Vagina (tissue), 2 donors: ENCODE measurements around the gene DCUN1D4. TPM values are rescaled to one million over a fixed set of nuclear protein-coding genes. Genes with fewer than 3 reads are reported as not detected.

ENCODE experiments used
- DNase-seq, 2 donors: peaks; one replicate each; pipeline ENCODE4 v3.0.0-alpha.2; 2017; ENCODE audit errors: extremely low spot score in 2 of 2
- H3K27ac ChIP-seq: fragments of 200-600 bp; sonication (generic); one replicate; pipeline ENCODE4 v1.5.1; 2019
- H3K27me3 ChIP-seq: fragments of 200-600 bp; sonication (generic); one replicate; pipeline ENCODE4 v1.5.1; 2019
- H3K36me3 ChIP-seq, 2 donors: fragments of 200-600 bp; sonication (generic); one replicate each; pipeline ENCODE4 v1.5.1; 2017 to 2019
- H3K4me1 ChIP-seq: fragments of 200-600 bp; sonication (generic); one replicate; pipeline ENCODE4 v1.5.1; 2019
- H3K4me3 ChIP-seq, 2 donors: fragments of 200-600 bp; sonication (generic); 1 replicate in 1 of 2; 2 replicates in 1 of 2; pipeline ENCODE4 v1.5.1; 2016 to 2019
- H3K9me3 ChIP-seq: fragments of 200-600 bp; sonication (generic); one replicate; pipeline ENCODE4 v1.5.1; 2019
- CTCF ChIP-seq, 3 experiments: fragments of 450-650 bp in 2 of 3; fragments of 200-600 bp in 1 of 3; sonication (generic) in 1 of 3; IDR thresholded peaks; one replicate each; pipeline ENCODE4 v1.5.1; 2017 to 2019; ENCODE audit warnings: antibody characterized with exemption in 3 of 3, mild to moderate bottlenecking in 2 of 3, moderate library complexity in 2 of 3
- POLR2A ChIP-seq, 2 donors: fragments of 450-650 bp; IDR thresholded peaks; one replicate each; pipeline ENCODE4 v1.6.1; 2017; ENCODE audit warnings: antibody characterized with exemption in 2 of 2, mild to moderate bottlenecking in 2 of 2, moderate library complexity in 2 of 2
- POLR2AphosphoS5 ChIP-seq, 2 donors: sonication (generic); formaldehyde crosslinking; IDR thresholded peaks; one replicate each; pipeline ENCODE4 v1.9.0; 2017; ENCODE audit warnings: antibody characterized with exemption in 2 of 2, mild to moderate bottlenecking in 2 of 2, low read depth in 1 of 2; ENCODE audit not compliant: insufficient read depth in 1 of 2
- intact Hi-C: fragments of 100-400 bp; cut with DNase I; formaldehyde crosslinking; loops from one replicate; pipeline ENCODE4 v1.15.1; 2023
- total RNA-seq: library from RNA; depleted of rRNA; stranded (reverse); fragments of >200 nt; gene quantifications from one replicate; pipeline ENCODE4 v1.2.3, GENCODE V29; 2016

DCUN1D4 gene
- total RNA-seq, 1 donor from 2014 or later, result 47.4 TPM

- DNase-seq, result no peak
- Histone ChIP-seq H3K27me3 (no peaks in the 10 kb centered on the region), H3K4me1 (no peaks in the 10 kb centered on the region), H3K36me3 (no peaks in the 10 kb centered on the region), H3K27ac (no peak overlapping the region), H3K4me3 (no peak overlapping the region), H3K9me3 (no peaks in the 10 kb centered on the region)
- intact Hi-C loops, result no loop called here
- no peak for TF ChIP-seq POLR2A (IDR thresholded peaks at IDR 0.05)
- TF ChIP-seq CTCF (IDR thresholded peaks at IDR 0.05), result no peak
- no peak for TF ChIP-seq POLR2AphosphoS5 (IDR thresholded peaks at IDR 0.05; ENCODE audit: insufficient read depth in 1 of 2, low read depth in 1 of 2)
These were observed 99.9 kb downstream of the DCUN1D4 start for GRCh38 chr4:51942833-51943215.

GRCh38 chr4:51943221-51943620 is 100.3 kb downstream of the DCUN1D4 start:
- no peaks in the 10 kb centered on the region for H3K36me3 ChIP-seq
- no peak overlapping the region for H3K4me3 ChIP-seq
- DNase-seq, result no peak
- intact Hi-C loops, result no loop called here
- H3K27ac ChIP-seq, result no peak overlapping the region
- no peaks in the 10 kb centered on the region for H3K27me3 ChIP-seq
- H3K4me1 ChIP-seq, result no peaks in the 10 kb centered on the region
- H3K9me3 ChIP-seq, result no peaks in the 10 kb centered on the region
- TF ChIP-seq CTCF (IDR thresholded peaks at IDR 0.05) (no peak), POLR2A (IDR thresholded peaks at IDR 0.05) (no peak), POLR2AphosphoS5 (IDR thresholded peaks at IDR 0.05; ENCODE audit: insufficient read depth in 1 of 2, low read depth in 1 of 2) (no peak)

- intact Hi-C loops, result no loop called here
- DNase-seq, result no peak
- Histone ChIP-seq H3K4me3 (no peak overlapping the region), H3K36me3 (no peaks in the 10 kb centered on the region), H3K4me1 (no peaks in the 10 kb centered on the region), H3K9me3 (no peaks in the 10 kb centered on the region), H3K27ac (no peak overlapping the region), H3K27me3 (no peaks in the 10 kb centered on the region)
- TF ChIP-seq CTCF (IDR thresholded peaks at IDR 0.05) (no peak), POLR2AphosphoS5 (IDR thresholded peaks at IDR 0.05; ENCODE audit: insufficient read depth in 1 of 2, low read depth in 1 of 2) (no peak), POLR2A (IDR thresholded peaks at IDR 0.05) (no peak)
These were observed 115.4 kb downstream of the DCUN1D4 start for GRCh38 chr4:51958199-51958968.

DNA sequence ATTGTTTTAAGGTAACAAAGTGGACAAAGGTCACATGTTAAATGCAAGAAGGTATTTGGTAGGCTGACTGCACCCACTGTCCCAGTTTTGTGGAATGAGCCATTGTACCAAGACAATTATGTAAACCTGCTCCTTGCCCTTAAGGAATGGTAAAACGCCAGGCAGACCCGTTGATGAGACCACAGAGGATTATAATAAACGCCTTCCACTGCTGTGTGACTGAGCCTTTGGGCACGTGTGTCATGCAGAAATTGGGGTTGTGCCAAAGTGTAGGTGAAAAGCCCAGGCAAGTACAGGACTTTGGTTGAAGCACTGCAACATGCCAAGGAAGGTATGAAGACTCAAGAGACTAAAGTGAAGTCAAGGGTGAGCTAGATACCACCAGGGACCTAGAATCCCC is 117.5 kb downstream of the DCUN1D4 start:
- Histone ChIP-seq H3K27me3 (no peaks in the 10 kb centered on the region), H3K9me3 (no peaks in the 10 kb centered on the region), H3K36me3 (no peaks in the 10 kb centered on the region), H3K27ac (no peak overlapping the region), H3K4me3 (no peak overlapping the region), H3K4me1 (no peaks in the 10 kb centered on the region)
- no peak for DNase-seq
- TF ChIP-seq POLR2A (IDR thresholded peaks at IDR 0.05) (no peak), POLR2AphosphoS5 (IDR thresholded peaks at IDR 0.05; ENCODE audit: insufficient read depth in 1 of 2, low read depth in 1 of 2) (no peak), CTCF (IDR thresholded peaks at IDR 0.05) (no peak)
- intact Hi-C loops, result no loop called here

DNA sequence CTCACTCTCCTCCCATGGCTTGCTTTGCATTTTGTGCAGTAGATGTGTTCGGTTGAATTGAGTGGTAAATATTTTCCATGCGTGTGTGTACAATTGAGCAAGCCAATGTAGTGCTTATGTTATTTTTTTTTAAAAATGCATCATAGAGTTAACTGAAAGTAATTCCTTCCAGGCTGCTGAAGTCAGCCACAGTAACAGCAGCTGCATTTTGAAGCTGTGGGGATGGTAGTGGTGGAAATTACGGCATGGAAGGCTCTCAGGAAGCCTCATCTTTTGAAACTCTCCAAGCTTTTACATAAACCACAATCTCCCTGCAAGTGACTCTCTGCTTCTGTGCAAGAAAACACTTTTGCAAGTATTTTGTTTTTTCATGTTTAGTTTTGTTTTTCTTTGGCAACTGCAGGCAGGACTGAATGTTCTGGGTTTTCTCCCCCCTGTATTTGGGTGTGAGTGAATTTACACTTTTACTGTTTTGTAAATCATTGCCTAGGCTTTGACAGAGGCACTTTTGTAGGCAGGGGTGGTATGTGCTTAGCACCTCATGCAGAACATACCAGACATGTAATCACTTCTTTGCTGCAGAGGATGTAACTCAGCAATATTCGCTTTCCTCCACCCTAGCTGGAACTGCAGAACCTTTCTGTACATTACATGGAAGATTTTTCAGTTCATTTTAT is 121.0 kb downstream of the DCUN1D4 start:
- Histone ChIP-seq H3K36me3 (no peaks in the 10 kb centered on the region), H3K27ac (no peak overlapping the region), H3K4me1 (no peaks in the 10 kb centered on the region), H3K9me3 (no peaks in the 10 kb centered on the region), H3K4me3 (no peak overlapping the region), H3K27me3 (no peaks in the 10 kb centered on the region)
- no peak for DNase-seq
- intact Hi-C loops, result no loop called here
- TF ChIP-seq CTCF (IDR thresholded peaks at IDR 0.05) (no peak), POLR2A (IDR thresholded peaks at IDR 0.05) (no peak)
